Measurements from ENCODE around the gene NHERF1.

DNA sequence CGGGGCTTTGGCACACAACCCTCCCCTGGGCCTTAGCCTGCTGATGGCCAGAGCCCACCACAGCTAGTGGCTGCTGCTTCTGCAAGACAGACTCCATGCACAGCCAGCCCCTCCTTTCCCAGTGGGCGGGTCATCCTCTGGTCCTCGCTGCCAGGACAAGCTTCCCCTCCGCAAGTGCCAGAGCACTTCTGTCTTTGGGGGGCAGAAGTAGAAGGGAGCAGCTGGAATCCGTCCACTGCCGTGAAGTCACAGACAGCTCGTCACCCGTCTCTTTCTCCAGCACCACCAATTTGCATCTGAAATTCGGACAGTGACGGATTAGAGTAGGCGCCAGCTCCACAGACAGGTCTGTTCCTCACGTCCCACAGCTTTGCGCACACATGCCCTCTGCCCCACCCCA lies 59.0 kb downstream of the NHERF1 start:
- TF ChIP-seq, protein P1, sequence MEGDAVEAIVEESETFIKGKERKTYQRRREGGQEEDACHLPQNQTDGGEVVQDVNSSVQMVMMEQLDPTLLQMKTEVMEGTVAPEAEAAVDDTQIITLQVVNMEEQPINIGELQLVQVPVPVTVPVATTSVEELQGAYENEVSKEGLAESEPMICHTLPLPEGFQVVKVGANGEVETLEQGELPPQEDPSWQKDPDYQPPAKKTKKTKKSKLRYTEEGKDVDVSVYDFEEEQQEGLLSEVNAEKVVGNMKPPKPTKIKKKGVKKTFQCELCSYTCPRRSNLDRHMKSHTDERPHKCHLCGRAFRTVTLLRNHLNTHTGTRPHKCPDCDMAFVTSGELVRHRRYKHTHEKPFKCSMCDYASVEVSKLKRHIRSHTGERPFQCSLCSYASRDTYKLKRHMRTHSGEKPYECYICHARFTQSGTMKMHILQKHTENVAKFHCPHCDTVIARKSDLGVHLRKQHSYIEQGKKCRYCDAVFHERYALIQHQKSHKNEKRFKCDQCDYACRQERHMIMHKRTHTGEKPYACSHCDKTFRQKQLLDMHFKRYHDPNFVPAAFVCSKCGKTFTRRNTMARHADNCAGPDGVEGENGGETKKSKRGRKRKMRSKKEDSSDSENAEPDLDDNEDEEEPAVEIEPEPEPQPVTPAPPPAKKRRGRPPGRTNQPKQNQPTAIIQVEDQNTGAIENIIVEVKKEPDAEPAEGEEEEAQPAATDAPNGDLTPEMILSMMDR (tag by site-specific recombination; IDR thresholded peaks at IDR 0.05), result no peak
- no peak for TF ChIP-seq ZNF175 (tag by site-specific recombination; IDR thresholded peaks at IDR 0.05)
- TF ChIP-seq FEZF1 (tag by site-specific recombination; IDR thresholded peaks at IDR 0.05), result no peak
- TF ChIP-seq ZNF121 (tag by site-specific recombination; IDR thresholded peaks at IDR 0.05), result no peak
- no peak for TF ChIP-seq ZNF140 (tag by site-specific recombination; IDR thresholded peaks at IDR 0.05)
- no peak for TF ChIP-seq ZFP37 (tag by site-specific recombination; IDR thresholded peaks at IDR 0.05)
- no peak for TF ChIP-seq TCF7L2 (IDR thresholded peaks at IDR 0.05; ENCODE audit: borderline replicate concordance, low read depth, low read length)
- no peak for TF ChIP-seq ZNF426 (tag by site-specific recombination; IDR thresholded peaks at IDR 0.05)
